K562 (cell line): ENCODE data around the gene KIAA1614. TPM values are rescaled to one million over a fixed set of nuclear protein-coding genes. Genes with fewer than 3 reads are reported as not detected.
A peak's percentile ranks its signal among the peaks of the same experiment; 100 is the strongest.

Experiments used
- ATAC-seq: fragments of 200-7000 bp; cut with Tn5 transposase; 3 replicates; pipeline ENCODE4 v1.9.1; 2020; ENCODE audit warnings: moderate library complexity
- BruUV-seq: library from RNA; stranded (reverse); fragments of 400-500 nt; replicated peaks from 2 replicates; lab custom pipeline; 2021; lab: Mats Ljungman, UMichigan
- CTCF ChIA-PET: fragments of 300-600 bp; formaldehyde crosslinking; extraction: SDS; loops from one replicate; lab custom pipeline; 2021; ENCODE audit warnings: low intra/inter-chr PET ratio; lab: Yijun Ruan, JAX
- POLR2A ChIA-PET: fragments of 300-600, 350-650 bp; sonication (Branson Sonifier 250); formaldehyde crosslinking; extraction: SDS; loops from one replicate; lab custom pipeline; 2021; ENCODE audit warnings: antibody characterized with exemption, inconsistent platforms; lab: Yijun Ruan, JAX
- DNase-seq, 4 experiments: peaks; one replicate each; pipeline versions ENCODE4 v3.0.0 to v3.0.0-alpha.2; 2011 to 2018; ENCODE audit warnings: low spot score in 3 of 4, mixed read lengths in 3 of 4; ENCODE audit errors: extremely low read depth in 1 of 4
- FAIRE-seq: peaks from 2 replicates; lab custom pipeline; 2011; peaks lifted over from hg19 to GRCh38; lab: Jason Lieb, UNC
- H2AFZ ChIP-seq: 2 replicates; pipeline ENCODE4 v1.6.0; 2011; ENCODE audit warnings: low read depth, low read length, control low read depth, inconsistent platforms
- H3K27ac ChIP-seq: fragments of 200-600 bp; 3 replicates; pipeline ENCODE4 v1.8.0; 2011; ENCODE audit warnings: low read depth, mild to moderate bottlenecking, control low read depth, inconsistent platforms, low read length, moderate library complexity, mixed read lengths; ENCODE audit errors: extremely low read depth
- H3K27me3 ChIP-seq, 2 experiments: fragments of 300-600 bp in 1 of 2; 2 replicates in 1 of 2; 3 replicates in 1 of 2; pipeline versions ENCODE4 v1.6.0 to v1.8.0; 2011; ENCODE audit warnings: inconsistent platforms in 2 of 2, low read length in 2 of 2, mild to moderate bottlenecking in 1 of 2, mixed read lengths in 1 of 2, moderate library complexity in 1 of 2; ENCODE audit not compliant: control insufficient read depth in 2 of 2, insufficient read depth in 2 of 2
- H3K36me3 ChIP-seq: fragments of 300-600 bp; 3 replicates; pipeline ENCODE4 v1.8.0; 2011; ENCODE audit warnings: mild to moderate bottlenecking, low read length, inconsistent platforms; ENCODE audit not compliant: control insufficient read depth, insufficient read depth
- H3K4me1 ChIP-seq, 2 experiments: fragments of 200-600 bp in 1 of 2; replicated peaks in 1 of 2; 2 replicates in 1 of 2; 3 replicates in 1 of 2; pipeline versions ENCODE4 v1.5.1 to v1.8.0; 2011; ENCODE audit warnings: inconsistent platforms in 2 of 2, low read length in 2 of 2, mild to moderate bottlenecking in 1 of 2, mixed read lengths in 1 of 2, moderate library complexity in 1 of 2; ENCODE audit not compliant: control insufficient read depth in 2 of 2, insufficient read depth in 2 of 2
- H3K4me2 ChIP-seq: 2 replicates; pipeline ENCODE4 v1.6.1; 2011; ENCODE audit warnings: low read length, control low read depth, inconsistent platforms, mixed read lengths; ENCODE audit not compliant: insufficient read depth
- H3K4me3 ChIP-seq: fragments of 200-600 bp; sonication (generic), shearing (Covaris generic); 2 replicates; pipeline ENCODE4 v1.5.1; 2016; ENCODE audit warnings: control low read depth, inconsistent platforms
- H3K79me2 ChIP-seq: fragments of 200-600 bp; 3 replicates; pipeline ENCODE4 v1.8.0; 2011; ENCODE audit warnings: low read length, inconsistent platforms; ENCODE audit not compliant: control insufficient read depth, insufficient read depth
- H3K9ac ChIP-seq, 2 experiments: 2 replicates each; pipeline versions ENCODE4 v1.6.0 to v1.6.1; 2011; ENCODE audit warnings: low read depth in 2 of 2, low read length in 2 of 2, control low read depth in 1 of 2, inconsistent platforms in 1 of 2, mild to moderate bottlenecking in 1 of 2, mixed read lengths in 1 of 2; ENCODE audit not compliant: insufficient read depth in 1 of 2
- H3K9me1 ChIP-seq: one replicate; pipeline ENCODE4 v1.6.0; 2011; ENCODE audit warnings: inconsistent platforms, mild to moderate bottlenecking, low read length, moderate library complexity; ENCODE audit not compliant: control insufficient read depth, insufficient read depth
- H3K9me3 ChIP-seq: replicated peaks from 2 replicates; pipeline ENCODE4 v1.5.1; 2011; ENCODE audit warnings: low read depth, low read length, inconsistent platforms; ENCODE audit not compliant: control insufficient read depth, insufficient read depth
- H4K20me1 ChIP-seq: replicated peaks from 2 replicates; pipeline ENCODE4 v1.6.1; 2011; ENCODE audit warnings: low read length, inconsistent platforms, mixed read lengths; ENCODE audit not compliant: control insufficient read depth, insufficient read depth
- CEBPG ChIP-seq, 3 experiments: fragments of 200-800 bp in 1 of 3; sonication (Bioruptor generic) in 1 of 3; sonication (generic) in 1 of 3; formaldehyde crosslinking in 1 of 3; IDR thresholded peaks in 2 of 3; conservative IDR thresholded peaks in 1 of 3; 2 replicates each; pipeline versions ENCODE4 v1.6.1 to v1.8.0; 2016 to 2022; ENCODE audit warnings: missing compliant biosample characterization in 2 of 3, missing genetic modification characterization in 2 of 3, mild to moderate bottlenecking in 1 of 3, missing genetic modification reagents in 1 of 3
- LARP7 ChIP-seq: fragments of 450-650 bp; IDR thresholded peaks from 2 replicates; pipeline ENCODE4 v1.6.1; 2016
- WGBS: fragments of 100-300 bp; shearing (Covaris generic); methylation state at CpG from one replicate; pipeline ENCODE4 v1.1.6; 2016; ENCODE audit warnings: low coverage, mixed read lengths; ENCODE audit not compliant: insufficient coverage; ENCODE audit errors: missing lambda C conversion rate; 5-methylcytosine and 5-hydroxymethylcytosine counted together
- in situ Hi-C: fragments of 300-500 bp; cut with MboI; formaldehyde crosslinking; loops from 4 replicates; pipeline ENCODE4 v1.15.0; 2018; ENCODE audit warnings: inconsistent platforms, mixed read lengths
- intact Hi-C: fragments of 100-400 bp; cut with micrococcal nuclease; formaldehyde crosslinking; loops from 2 replicates; pipeline ENCODE4 v1.14.2; 2022
- polyA plus RNA-seq, 8 experiments: library from polyadenylated mRNA; depleted of rRNA in 4 of 8; stranded (reverse) in 5 of 8; unstranded in 3 of 8; fragments of >200 nt; fragmentation: Nextera tagmentation in 2 of 8; fragmentation: Illumina TruSeq in 1 of 8; extraction: Ambion mirVana in 2 of 8; extraction: Trizol in 1 of 8; gene quantifications; 2 replicates each; pipeline versions ENCODE4 v1.2.1 to v1.2.3, GENCODE V29; 2011 to 2014; ENCODE audit warnings: inconsistent platforms in 1 of 8, missing spikeins in 1 of 8
- total RNA-seq, 7 experiments: library from RNA; depleted of rRNA in 6 of 7; stranded (reverse); fragments of >200 nt in 6 of 7; fragmentation: Illumina TruSeq in 2 of 7; extraction: Trizol in 2 of 7; gene quantifications; 2 replicates each; pipeline versions ENCODE4 v1.2.1 to v1.2.3, GENCODE V29; 2011 to 2021; ENCODE audit warnings: low replicate concordance in 1 of 7

KIAA1614 gene
- total and polyA plus RNA-seq, 9 of the 15 experiments (the other 6 are each of a cell fraction or from before 2014, with no cell fraction given): 0.01 to 1.1 (median 0.15) TPM; not detected in 1

DNA sequence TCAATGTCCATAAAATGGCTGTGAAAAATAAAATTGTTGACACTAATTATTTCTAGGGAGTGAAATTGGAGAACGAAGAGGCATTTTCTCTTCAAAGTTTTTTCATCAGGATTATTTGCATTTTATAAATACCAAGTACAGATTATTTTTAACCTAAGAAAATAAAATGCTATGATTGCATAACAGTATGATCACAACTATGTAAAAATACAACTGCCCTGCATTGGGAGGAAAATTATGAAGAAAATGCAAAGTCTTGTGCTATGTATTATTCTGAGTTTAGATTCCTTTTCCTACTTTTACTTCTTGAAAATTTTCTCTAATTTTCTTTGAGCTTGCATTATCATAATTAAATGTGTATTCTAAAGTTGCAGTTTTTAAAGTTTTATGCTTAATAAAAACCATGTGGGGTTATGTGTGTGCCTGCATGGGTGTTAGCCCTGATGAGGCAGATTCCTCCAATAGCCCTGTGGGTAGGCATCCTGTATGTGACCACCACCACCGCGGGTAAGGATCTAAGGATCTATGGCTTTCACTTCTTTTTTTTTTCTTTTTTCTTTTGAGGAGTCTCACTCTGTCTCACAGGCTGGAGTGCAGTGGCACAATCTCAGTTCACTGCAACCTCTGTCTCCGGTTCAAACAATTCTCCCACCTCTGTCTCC lies 85.3 kb downstream of the KIAA1614 start:
- Histone ChIP-seq H3K4me2 (no peak overlapping the region), H3K9ac (no peak overlapping the region), H3K79me2 (no peaks in the 10 kb centered on the region), H3K9me3 (no peaks in the 10 kb centered on the region), H2AFZ (no peak overlapping the region), H3K9me1 (no peaks in the 10 kb centered on the region), H3K27ac (no peak overlapping the region), H4K20me1 (no peaks in the 10 kb centered on the region)
- POLR2A ChIA-PET: interaction anchor here (0.6 kb wide), 1 partner anchor 41 kb away, joined by 3 read pairs; no protein-coding TSS in a partner anchor
- DNase-seq: no peak
- in situ Hi-C loops: no loop called here
- no peak for FAIRE-seq
- WGBS: 93% methylated on average over 4 of the region's 4 CpGs
- no TSS peak for BruUV-seq
- no peak for ATAC-seq
- TF ChIP-seq LARP7 (no peak), CEBPG (CRISPR knock-in tag; IDR thresholded peaks at IDR 0.05) (no peak), CEBPG (tag; conservative IDR thresholded peaks at IDR 0.05 in 1 of 2, IDR thresholded peaks at IDR 0.05 in 1 of 2) (peak in 1 of 2 experiments; percentile 28; a peak in 1 of 4 replicates)
- TF ChIP-seq, all 486 proteins: peak for 1
- Histone ChIP-seq H3K4me3 (no peak overlapping the region), H3K27me3 (no peaks in the 10 kb centered on the region), H3K4me1 (no peaks in the 10 kb centered on the region), H3K36me3 (peaks cover 41% of the 10 kb centered on the region; the same call in 2 of the 3 replicates)
- intact Hi-C loops: no loop called here
- CTCF ChIA-PET: no interaction called here

Other genes starting within 250 kb of the KIAA1614 start
- gene STX6, start 110.0 kb downstream of the KIAA1614 start, total RNA-seq (2014; rRNA removed): 13.5 and 14.7 TPM in 2 replicates
- gene STX6, start 110.0 kb downstream of the KIAA1614 start, total RNA-seq (2014; rRNA removed; fragmentation: Illumina TruSeq; extraction: Trizol): 14.2 and 14.7 TPM in 2 replicates
- gene STX6, start 110.0 kb downstream of the KIAA1614 start, total RNA-seq (2015; rRNA removed; fragmentation: Illumina TruSeq; extraction: Trizol): 11.5 and 12.9 TPM in 2 replicates
- gene STX6, start 110.0 kb downstream of the KIAA1614 start, total RNA-seq (2021): 11.9 and 13.0 TPM in 2 replicates
- gene STX6, start 110.0 kb downstream of the KIAA1614 start, polyA plus RNA-seq (2011; rRNA removed): 11.4 and 16.2 TPM in 2 replicates
- 10.5 and 10.8 TPM in 2 replicates for gene STX6, start 110.0 kb downstream of the KIAA1614 start, polyA plus RNA-seq (2014; fragmentation: Illumina TruSeq; extraction: Trizol)
- gene STX6, start 110.0 kb downstream of the KIAA1614 start, polyA plus RNA-seq (2014; fragmentation: Nextera tagmentation; extraction: Ambion mirVana): 1 to 10 TPM; 2.5 to 2.8 TPM
- gene STX6, start 110.0 kb downstream of the KIAA1614 start, polyA plus RNA-seq (2014; rRNA removed): 12.1 and 12.3 TPM in 2 replicates
- gene MR1, start 121.1 kb downstream of the KIAA1614 start, total RNA-seq (2014; rRNA removed): 8.7 and 9.7 TPM in 2 replicates
- 13.6 and 17.0 TPM in 2 replicates for gene MR1, start 121.1 kb downstream of the KIAA1614 start, total RNA-seq (2014; rRNA removed; fragmentation: Illumina TruSeq; extraction: Trizol)
- gene MR1, start 121.1 kb downstream of the KIAA1614 start, total RNA-seq (2015; rRNA removed; fragmentation: Illumina TruSeq; extraction: Trizol): 14.1 and 17.1 TPM in 2 replicates
- 9.7 and 10.4 TPM in 2 replicates for gene MR1, start 121.1 kb downstream of the KIAA1614 start, total RNA-seq (2021)
- gene MR1, start 121.1 kb downstream of the KIAA1614 start, polyA plus RNA-seq (2011; rRNA removed): 13.1 and 21.7 TPM in 2 replicates
- gene MR1, start 121.1 kb downstream of the KIAA1614 start, polyA plus RNA-seq (2014; fragmentation: Illumina TruSeq; extraction: Trizol): 16.9 and 18.5 TPM in 2 replicates
- 10 to 100 TPM; 15.6 to 19.8 TPM for gene MR1, start 121.1 kb downstream of the KIAA1614 start, polyA plus RNA-seq (2014; fragmentation: Nextera tagmentation; extraction: Ambion mirVana)
- gene MR1, start 121.1 kb downstream of the KIAA1614 start, polyA plus RNA-seq (2014; rRNA removed): 11.3 and 11.9 TPM in 2 replicates
- 32.1 and 33.1 TPM in 2 replicates for gene IER5, start 175.8 kb downstream of the KIAA1614 start, total RNA-seq (2014; rRNA removed)
- 9.9 and 10.9 TPM in 2 replicates for gene IER5, start 175.8 kb downstream of the KIAA1614 start, total RNA-seq (2014; rRNA removed; fragmentation: Illumina TruSeq; extraction: Trizol)
- 14.1 and 14.6 TPM in 2 replicates for gene IER5, start 175.8 kb downstream of the KIAA1614 start, total RNA-seq (2015; rRNA removed; fragmentation: Illumina TruSeq; extraction: Trizol)
- 29.8 and 30.4 TPM in 2 replicates for gene IER5, start 175.8 kb downstream of the KIAA1614 start, total RNA-seq (2021)
- gene IER5, start 175.8 kb downstream of the KIAA1614 start, polyA plus RNA-seq (2011; rRNA removed): 11.5 and 13.9 TPM in 2 replicates
- gene IER5, start 175.8 kb downstream of the KIAA1614 start, polyA plus RNA-seq (2014; fragmentation: Illumina TruSeq; extraction: Trizol): 12.0 and 12.6 TPM in 2 replicates
- gene IER5, start 175.8 kb downstream of the KIAA1614 start, polyA plus RNA-seq (2014; fragmentation: Nextera tagmentation; extraction: Ambion mirVana): 1 to 10 TPM; 2.4 to 2.5 TPM
- 25.0 and 25.7 TPM in 2 replicates for gene IER5, start 175.8 kb downstream of the KIAA1614 start, polyA plus RNA-seq (2014; rRNA removed)